Eye (tissue), 1 donor: ENCODE results near the gene TSGA10.
"Not testable (repeated sequence)": the region's sequence is repeated elsewhere in the genome, so short reads cannot be mapped to it uniquely, and the experiment has no call there.

Source experiments
- DNase-seq: peaks from one replicate; pipeline ENCODE4 v3.0.0-alpha.2; 2015

The TSGA10 gene

DNA sequence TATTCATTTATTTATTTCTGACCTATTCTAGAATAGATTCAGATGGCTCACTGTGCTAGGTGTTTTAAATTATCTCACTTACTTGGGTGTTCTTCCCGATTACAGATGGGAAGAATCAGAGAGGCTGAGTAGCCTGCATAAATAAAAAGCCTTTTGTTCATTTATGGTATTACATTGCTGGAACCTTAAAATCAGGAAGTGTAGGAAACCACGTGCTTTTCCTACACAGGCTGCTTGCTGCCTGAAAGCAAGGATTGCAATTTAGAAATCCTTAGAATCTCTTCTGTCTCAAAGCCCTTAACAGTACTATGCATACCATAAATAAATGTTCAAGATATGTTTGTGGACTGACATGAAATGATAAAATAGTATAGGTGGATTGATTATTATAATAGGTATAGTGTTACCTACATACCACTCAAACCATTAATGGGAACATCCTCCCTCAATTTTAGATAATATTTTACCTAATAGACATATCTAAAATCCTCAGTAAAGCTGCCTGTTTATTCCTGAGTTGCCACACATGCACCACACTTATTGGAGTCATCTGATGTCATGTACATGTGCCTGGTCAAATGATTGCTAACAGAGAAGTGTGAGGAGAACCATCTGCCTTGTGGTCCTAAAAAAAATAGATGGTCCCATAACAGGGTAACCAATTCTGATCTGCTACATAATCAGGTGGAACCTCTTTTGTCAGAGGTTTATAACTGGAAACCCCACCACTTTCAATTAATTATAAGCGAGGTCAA, 86.7 kb downstream of the TSGA10 start:
- no peak for DNase-seq

DNA sequence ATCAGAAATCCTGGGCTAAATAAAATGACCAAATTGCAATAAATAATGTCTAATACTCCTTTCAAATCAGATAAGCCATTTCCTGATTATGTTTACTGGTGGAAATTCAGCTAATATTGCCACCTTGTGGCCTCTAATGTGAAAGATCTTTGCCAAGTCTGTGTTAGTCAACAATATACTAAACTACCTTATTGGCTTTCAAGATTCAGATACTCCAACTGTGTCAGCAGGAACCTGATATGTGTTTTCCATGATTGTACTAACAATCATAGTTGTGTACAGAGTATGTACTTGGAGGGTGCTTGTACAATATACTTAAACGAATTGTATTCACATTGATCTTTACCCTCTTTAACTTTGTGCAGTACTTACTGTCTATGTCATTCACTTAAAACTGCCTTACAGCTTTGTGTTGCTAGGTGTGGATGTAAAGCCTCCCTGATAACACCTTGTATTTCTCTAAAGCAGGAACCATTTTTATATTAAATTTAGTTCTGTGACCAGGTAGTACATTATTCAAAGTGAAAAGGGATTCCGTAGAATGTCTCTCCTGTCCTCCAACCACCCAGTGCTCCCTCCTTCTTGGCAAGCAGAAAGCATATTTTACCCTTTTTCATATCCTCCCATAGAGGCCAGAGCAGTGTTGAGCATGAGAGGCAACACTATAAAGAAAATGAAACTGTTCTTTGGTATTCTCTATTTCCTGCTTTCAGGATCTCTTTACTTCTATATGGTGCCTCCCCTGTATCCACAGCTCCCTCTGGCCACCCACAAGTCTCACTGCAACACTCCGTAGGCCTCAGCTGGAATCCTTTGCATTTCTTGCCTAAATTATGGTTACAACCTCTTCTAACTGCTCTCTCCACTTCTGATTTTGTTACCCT, 88.4 kb downstream of the TSGA10 start:
- peak; percentile 50 for DNase-seq

DNA sequence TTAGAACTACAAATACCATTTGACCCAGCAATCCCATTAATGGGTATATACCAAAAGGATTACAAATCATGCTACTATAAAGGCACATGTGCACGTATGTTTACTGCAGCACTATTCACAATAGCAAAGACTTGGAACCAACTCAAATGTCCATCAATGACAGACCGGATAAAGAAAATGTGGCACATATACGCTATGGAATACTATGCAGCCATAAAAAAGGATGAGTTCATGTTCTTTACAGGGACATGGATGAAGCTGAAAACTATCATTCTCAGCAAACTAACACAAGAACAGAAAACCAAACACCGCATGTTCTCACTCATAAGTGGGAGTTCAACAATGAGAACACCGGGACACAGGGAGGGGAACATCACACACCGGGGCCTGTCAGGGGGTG, 105.6 kb downstream of the TSGA10 start:
- not testable (repeated sequence) for DNase-seq

DNA sequence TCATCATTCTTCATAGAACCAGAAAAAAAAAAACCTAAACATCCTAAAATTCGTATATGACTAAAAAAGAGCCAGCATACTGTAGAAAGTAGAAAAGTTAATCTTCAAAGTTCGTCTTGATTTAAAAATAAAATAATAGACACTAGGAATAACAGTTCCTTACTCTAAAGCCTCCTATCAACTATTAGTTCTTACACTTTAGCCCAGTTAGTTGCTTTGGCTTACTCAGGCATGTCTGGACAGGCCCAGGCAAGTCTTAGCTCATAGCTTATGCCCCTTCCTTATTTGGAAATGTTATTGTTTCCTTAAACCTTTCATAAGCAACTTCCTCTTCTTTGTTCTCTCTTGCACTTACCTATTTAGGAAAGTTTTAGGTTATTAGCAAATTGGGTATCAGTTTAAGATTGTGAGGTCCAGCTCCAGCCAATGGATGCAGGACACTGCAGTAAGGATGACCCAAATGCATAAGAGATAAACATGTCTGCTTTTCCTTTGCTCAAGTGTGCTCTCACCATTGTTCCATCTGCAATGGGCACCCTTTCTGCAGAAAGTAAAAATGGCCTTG, 113.9 kb downstream of the TSGA10 start:
- not testable (repeated sequence) for DNase-seq

DNA sequence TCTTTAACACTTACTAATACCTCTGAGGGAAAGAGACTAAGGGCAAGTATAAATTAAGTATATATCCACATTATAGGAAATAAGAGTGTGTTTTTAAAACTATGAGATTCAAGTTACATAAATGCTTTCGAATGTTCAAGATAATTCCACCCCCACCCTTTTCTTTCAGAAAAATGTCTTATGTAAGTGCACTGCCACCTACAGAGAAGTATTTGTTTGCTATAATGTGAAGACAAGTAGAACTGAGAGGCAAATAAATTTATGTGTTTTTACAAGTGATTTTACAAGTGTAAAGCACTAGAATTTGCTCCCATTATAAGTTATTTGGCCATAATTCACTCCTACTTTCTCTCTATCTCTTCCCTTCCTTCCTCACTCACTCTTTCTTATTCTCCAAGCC, 118.8 kb downstream of the TSGA10 start:
- no peak for DNase-seq

DNA sequence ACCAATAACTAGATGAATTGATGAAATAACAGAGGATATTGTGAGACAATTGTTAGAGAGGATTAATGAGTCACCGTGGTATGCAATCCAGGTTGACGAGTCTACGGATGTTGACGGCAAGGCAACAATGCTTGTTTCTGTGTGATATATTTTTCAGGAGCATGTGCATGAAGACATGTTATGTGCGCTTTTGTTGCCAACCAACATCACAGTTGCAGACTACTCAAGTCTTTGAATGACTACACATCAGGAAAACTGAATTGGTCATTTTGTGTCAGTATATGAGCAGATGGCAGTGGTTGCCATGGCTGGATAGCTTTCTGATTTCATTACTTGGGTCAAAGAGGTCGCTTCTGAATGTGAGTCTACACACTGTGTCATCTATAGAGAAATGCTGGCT, 122.0 kb downstream of the TSGA10 start:
- no peak for DNase-seq

DNA sequence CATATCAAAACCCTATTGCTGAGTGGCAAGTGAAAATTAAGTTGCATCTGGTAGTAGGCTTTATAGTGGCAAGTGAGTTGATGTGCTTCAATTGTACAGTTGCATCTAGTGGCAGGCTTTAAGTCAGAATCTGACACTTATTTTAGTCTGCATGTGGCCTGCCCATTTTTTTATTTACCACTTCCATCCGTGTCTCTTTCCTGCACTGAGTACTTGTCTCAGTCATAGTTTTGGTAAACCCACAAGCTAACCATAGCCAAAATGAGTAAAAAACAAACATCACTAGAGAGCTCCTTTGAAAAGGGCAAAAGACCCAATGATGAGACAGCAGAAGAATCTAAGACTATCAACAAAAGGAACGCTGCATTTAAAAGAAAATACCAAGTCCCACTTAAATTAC, 122.7 kb downstream of the TSGA10 start:
- no peak for DNase-seq

DNA sequence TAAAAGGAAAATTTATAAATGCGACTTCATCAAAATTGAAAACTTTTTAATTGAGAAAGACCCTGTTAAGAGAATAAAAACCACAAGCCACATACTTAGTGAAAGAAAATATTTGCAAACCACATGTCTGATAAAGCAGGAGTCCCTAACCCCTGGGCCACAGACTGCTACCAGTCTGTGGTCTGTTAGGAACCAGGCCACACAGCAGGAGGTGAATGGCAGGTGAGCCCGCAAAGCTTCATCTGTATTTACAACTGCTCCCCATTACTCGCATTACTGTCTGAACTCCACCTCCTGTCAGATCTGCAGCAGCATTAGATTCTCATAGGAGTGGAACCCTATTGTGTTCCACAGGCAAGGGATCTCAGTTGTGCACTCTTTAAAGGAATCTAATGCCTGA, 123.3 kb downstream of the TSGA10 start:
- no peak for DNase-seq

DNA sequence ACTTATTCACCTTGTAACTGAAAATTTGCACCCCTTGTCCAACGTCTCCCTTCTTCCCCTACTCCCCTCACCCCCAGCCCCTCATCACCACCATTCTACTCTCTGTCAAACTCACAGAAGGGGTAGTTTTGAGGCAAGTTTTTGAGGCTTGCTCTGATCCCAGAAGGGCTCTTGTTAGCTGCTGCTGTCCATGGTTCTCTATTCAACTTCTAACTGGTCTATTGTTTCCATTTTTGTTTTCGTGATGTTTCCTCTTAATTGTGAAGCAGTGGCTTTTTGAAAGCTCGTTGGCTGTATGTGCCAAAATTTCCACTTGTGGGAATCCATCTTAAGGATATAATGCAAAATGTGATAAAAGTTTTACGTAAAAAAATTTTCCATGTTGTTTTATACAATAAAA, 126.2 kb downstream of the TSGA10 start:
- DNase-seq, result no peak

DNA sequence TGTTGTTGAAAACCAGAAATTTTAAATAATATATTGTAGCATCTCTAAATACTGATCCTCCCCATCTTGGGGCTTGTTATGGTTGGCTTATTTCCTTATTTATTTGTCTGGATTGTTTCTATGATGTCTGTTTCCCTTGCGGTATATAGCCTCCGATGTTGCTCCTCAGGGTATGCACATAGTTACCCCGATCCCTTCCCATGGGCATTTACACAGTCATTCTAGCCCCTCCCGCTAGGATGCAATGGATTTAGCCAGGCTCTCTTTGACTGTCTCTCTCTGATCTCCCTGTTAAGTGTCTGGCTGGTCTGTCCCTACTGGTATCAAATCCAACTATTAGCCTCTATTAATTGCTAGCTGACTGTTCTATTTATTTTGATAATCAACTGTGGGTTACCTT, 126.9 kb downstream of the TSGA10 start:
- no peak for DNase-seq

DNA sequence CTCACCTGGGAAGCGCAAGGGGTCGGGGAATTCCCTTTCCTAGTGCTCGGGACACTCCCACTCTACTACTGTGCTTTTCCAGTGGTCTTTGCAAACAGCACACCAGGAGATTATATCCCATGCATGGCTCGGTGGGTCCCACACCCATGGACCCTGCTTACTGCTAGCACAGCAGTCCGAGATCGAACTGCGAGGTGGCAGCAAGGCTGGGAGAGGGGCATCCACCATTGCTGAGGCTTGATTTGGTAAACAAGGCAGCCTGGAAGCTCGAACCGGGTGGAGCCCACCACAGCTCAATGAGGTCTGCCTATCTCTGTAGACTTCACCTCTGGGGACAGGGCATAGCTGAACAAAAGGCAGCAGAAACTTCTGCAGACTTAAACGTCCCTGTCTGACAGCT, 154.0 kb downstream of the TSGA10 start:
- DNase-seq, result no peak

DNA sequence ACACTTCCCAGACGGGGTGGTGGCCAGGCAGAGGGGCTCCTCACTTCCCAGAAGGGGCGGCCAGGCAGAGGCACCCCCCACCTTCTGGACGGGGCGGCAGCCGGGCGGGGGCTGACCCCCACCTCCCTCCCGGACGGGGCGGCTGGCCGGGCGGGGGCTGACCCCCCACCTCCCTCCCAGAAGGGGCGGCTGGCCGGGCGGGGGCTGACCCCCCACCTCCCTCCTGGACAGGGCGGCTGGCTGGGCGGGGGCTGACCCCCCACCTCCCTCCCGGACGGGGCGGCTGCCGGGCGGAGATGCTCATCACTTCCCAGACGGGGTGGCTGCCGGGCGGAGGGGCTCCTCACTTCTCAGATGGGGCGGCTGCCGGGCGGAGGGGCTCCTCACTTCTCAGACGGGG, 166.0 kb downstream of the TSGA10 start:
- DNase-seq, result not testable (repeated sequence)

DNA sequence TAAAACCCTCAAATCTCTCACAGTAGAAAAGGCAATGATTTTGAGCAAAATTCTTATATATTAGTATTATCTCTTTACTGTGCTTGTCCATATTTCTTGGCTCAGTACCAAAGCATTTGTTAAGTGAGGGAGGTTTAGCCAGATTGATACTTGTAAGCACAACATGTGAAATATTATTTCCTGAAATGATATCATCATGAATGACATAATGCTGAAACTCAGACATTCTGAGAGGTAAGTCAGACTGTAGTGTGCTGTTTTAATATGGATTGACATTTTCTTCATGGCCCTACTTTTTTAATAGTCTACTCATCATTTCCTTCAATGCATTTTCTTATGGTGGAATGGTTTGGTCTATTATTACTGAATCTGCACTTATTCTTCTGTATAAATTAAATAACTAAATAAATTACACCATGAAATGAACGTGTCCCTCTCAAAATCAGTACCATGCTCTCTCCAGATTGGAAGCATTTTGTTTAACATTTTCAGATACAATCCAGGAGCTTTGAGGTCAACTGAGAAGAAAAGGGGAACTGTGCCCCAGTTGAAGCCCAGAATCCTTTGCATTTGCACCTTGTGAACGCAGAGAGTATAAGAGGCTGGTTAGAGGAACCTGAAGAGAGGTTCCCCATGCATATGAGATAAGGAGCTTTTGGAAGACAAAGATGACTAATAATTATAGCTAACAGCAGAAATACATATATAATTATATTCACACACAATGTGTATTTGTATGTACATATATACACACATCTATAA, 168.7 kb downstream of the TSGA10 start:
- DNase-seq, result no peak

DNA sequence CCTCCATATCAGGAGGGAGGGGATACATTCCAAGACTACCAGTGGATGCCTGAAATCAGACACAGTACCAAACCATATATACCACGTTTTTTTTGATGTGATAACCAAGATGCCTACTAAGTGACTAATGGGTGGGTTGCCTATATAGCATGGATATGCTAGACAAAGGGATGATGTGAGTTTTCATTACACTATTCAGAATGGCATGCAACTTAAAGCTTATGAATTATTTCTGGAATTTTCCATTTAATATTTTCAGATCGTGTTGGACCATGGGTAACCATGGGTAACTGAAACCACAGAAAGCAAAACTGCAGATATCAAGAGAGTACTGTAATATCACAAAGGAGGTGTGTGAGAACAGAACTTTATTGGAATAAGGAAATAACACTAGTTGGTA, 179.1 kb downstream of the TSGA10 start:
- DNase-seq, result no peak

DNA sequence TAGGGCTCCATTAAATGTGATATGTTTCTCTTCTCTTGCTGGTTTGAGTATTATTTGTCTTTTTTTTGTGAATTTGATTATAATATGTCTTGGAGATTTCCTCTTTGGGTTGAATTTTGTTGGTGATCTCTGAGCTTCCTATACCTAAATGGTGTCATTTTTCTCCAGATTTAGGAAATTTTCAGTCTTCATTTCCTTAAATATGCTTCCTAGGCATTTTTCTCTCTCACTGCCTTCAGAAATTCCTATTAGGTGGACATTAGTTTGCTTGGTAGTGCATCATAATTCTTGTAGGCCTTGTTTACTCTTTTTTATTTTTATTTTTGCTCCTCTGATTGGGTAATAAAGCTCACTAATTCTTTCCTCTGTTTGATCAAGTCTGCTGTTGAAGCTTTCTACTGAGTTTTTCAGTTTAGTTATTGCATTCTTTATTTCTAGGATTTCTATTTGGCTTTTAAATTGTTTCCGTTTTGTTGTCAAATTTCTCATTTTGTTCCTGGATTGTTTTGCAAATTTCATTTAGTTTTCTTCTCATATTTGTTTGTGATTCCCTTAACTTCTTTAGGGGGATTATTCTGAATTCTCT, 182.1 kb downstream of the TSGA10 start:
- DNase-seq, result no peak

DNA sequence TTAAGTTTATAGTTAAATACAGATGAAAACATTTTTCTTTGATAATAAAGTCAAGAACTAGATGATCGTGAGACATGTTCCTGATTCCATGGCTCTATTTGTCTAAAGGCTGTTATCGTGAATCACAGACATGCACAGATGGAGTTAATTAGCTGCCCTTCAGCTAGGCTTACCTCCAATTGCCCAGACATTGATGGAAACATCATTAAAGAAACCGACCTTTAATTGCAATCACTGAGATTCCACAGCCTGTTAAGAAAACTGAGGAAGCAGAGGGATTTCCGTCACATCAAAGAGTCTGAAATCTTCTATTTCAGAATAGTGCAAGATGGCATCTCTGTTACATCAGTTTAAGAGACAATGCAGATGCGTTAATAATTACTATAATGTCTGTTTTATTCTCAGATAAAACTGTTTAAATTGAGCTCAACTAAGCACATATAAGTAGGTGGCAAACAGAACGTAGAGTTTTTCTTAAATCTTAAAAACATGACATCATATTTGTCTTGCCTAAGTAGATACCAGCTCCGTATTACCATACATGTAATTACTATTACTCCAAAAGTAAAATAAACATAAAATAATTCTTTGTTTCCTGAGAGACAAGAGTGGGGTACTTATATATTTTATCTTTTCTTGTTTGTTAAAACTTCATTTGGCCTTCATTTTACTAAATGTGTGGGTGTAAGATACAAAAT, 194.8 kb downstream of the TSGA10 start:
- peak; percentile 49 for DNase-seq

DNA sequence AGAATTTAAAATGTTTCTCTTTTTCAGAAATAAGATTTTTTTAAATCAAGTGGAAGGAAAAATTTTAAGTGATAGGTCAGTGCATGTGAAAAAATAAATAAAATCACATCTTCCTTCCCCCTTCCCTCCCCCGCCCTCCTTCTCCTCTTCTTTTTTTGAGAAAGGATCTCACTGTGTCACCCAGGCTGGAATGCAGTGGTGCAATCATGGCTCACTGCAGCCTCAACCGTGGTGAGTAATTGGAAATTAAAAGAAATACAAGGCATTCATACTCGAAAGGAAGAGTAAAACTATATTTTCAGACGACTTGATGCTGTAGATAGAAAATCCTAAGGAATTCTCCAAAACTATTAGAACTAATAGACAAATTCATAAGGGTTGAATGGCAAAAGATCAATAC, 201.8 kb downstream of the TSGA10 start:
- DNase-seq, result no peak

DNA sequence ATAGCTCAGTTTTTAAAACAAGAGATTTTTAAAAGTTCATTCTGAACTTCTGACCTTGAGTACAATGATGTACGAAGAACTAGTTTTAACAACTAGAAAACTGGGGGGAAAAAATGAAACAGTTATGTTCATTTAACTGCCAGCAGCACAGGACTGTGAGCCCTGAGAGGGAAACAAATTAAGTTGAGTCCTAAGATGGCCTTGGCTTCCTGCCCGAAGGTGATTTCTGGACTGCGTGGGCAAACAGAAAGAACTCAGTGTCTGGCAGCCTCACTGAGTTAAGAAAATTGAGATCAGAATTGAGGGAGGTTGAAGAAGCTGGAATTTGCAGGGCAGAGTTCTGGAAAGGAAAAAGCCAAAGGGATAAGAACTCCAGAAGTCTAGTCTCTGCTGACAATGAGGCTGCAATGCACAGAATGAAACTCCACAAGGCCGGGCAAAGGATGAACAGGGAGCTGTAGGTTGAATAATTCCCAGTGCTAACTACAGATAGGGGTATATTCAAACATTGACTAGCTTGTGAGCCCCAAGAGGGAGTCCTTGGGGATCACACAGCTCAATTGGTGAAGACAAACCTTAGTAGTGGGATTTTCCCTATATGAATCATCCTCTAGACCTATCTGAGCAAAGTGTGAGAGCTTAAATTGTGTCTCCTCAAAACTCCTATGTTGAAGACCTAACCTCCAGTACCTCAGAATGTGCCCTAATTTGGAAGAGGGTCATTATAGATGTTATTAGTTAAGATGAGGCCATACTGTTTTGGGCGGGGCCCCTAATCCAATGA, 205.6 kb downstream of the TSGA10 start:
- DNase-seq, result no peak

DNA sequence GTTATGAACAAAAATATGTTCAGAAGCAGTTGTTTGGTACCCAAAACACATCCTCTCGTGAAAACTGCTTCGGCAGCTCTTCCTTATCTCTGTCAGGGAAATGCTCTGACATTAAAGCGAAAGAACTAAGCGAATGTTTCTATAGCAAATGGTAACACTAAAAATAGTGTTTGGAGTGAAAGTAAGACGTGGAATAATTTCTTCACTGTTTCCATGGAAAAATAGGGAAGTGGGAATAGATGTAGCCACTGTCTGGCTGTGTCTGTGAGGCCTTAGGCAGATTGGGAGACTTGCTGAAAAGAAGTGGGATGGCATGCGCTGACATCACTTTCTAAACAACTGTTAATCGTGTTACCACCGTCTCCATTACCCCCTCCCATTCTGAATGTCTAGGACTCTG, 207.2 kb downstream of the TSGA10 start:
- DNase-seq, result no peak
